MCF 10A (cell line): ENCODE results near the gene BRSK2. TPM values are rescaled to one million over a fixed set of nuclear protein-coding genes. Genes with fewer than 3 reads are reported as not detected.
"Not testable (repeated sequence)": the region's sequence is repeated elsewhere in the genome, so short reads cannot be mapped to it uniquely, and the experiment has no call there.

ENCODE experiments used
- BruUV-seq: library from RNA; stranded (reverse); fragments of 400-500 nt; replicated peaks from 2 replicates; lab custom pipeline; 2021; lab: Mats Ljungman, UMichigan
- CTCF ChIA-PET: fragments of 300-600 bp; sonication (Branson Sonifier 250); formaldehyde crosslinking; extraction: SDS; loops from one replicate; lab custom pipeline; 2021; ENCODE audit warnings: antibody characterized with exemption, inconsistent platforms; lab: Yijun Ruan, JAX
- POLR2A ChIA-PET: fragments of 300-600, 350-650 bp; sonication (Branson Sonifier 250); formaldehyde crosslinking; extraction: SDS; loops from one replicate; lab custom pipeline; 2020; ENCODE audit warnings: antibody characterized with exemption, inconsistent platforms; lab: Yijun Ruan, JAX
- DNase-seq: peaks from one replicate; pipeline ENCODE4 v3.0.0-alpha.2; 2018; ENCODE audit not compliant: unreplicated experiment
- H3K27ac Mint-ChIP-seq: one replicate; pipeline ENCODE4 v1.8.0; 2022; ENCODE audit warnings: mild to moderate bottlenecking, low read depth, mixed read lengths; ENCODE audit not compliant: unreplicated experiment
- H3K27me3 Mint-ChIP-seq: one replicate; pipeline ENCODE4 v1.8.0; 2022; ENCODE audit warnings: mixed read lengths; ENCODE audit not compliant: insufficient read depth, unreplicated experiment
- H3K36me3 Mint-ChIP-seq: one replicate; pipeline ENCODE4 v1.8.0; 2022; ENCODE audit warnings: mild to moderate bottlenecking, moderate library complexity, mixed read lengths; ENCODE audit not compliant: insufficient read depth, unreplicated experiment
- H3K4me1 Mint-ChIP-seq: one replicate; pipeline ENCODE4 v1.8.0; 2022; ENCODE audit warnings: mixed read lengths; ENCODE audit not compliant: insufficient read depth, unreplicated experiment
- H3K4me3 Mint-ChIP-seq: one replicate; pipeline ENCODE4 v1.8.0; 2022; ENCODE audit warnings: mild to moderate bottlenecking, moderate library complexity, mixed read lengths; ENCODE audit not compliant: unreplicated experiment
- H3K9me3 Mint-ChIP-seq: one replicate; pipeline ENCODE4 v1.8.0; 2022; ENCODE audit warnings: mixed read lengths; ENCODE audit not compliant: unreplicated experiment
- intact Hi-C: fragments of 100-400 bp; cut with micrococcal nuclease; formaldehyde crosslinking; loops from 2 replicates; pipeline ENCODE4 v1.14.1; 2022
- total RNA-seq: library from RNA; stranded (reverse); gene quantifications from 2 replicates; pipeline ENCODE4 v1.2.3, GENCODE V29; 2022
- TF ChIP-seq, protein P1 (sequence below): fragments of 200-600 bp; IDR thresholded peaks from one replicate; pipeline ENCODE4 v1.8.0; 2022; ENCODE audit warnings: antibody characterized with exemption, mild to moderate bottlenecking; ENCODE audit not compliant: unreplicated experiment

Gene BRSK2
- total RNA-seq, 1 experiment from 2014 or later, result 0.44 TPM

DNA sequence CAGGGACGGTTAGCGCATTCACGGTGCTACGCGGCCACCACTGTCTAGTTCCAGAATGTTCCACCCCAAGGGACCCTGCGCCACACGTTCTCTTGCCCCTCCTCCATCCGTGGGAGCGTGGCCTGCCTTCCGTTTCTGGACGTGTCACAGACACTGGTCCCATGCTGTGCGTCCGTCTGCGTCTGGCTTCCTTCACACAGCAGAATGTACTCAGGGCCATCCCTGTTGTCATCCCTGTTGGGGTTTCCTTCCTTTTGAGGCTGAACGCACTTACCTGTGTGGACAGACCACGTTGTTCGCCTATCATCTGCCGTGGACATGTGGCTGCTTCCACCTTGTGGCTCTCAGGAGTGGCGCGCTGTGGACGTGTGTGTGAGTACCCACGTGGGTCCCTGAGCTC lies 24.9 kb downstream of the BRSK2 start:
- POLR2A ChIA-PET, result no interaction called here
- CTCF ChIA-PET, result interaction anchor here (0.7 kb wide), 1 partner anchor 551 kb away, joined by 3 read pairs; no protein-coding TSS in a partner anchor
- intact Hi-C loops, result no loop called here
- Mint-ChIP-seq H3K27ac (no peak overlapping the region), H3K4me3 (no peak overlapping the region), H3K27me3 (no peaks in the 10 kb centered on the region), H3K4me1 (no peaks in the 10 kb centered on the region), H3K36me3 (no peaks in the 10 kb centered on the region), H3K9me3 (no peaks in the 10 kb centered on the region)
- BruUV-seq, result no TSS peak
- DNase-seq, result no peak
- TF ChIP-seq, protein P1, sequence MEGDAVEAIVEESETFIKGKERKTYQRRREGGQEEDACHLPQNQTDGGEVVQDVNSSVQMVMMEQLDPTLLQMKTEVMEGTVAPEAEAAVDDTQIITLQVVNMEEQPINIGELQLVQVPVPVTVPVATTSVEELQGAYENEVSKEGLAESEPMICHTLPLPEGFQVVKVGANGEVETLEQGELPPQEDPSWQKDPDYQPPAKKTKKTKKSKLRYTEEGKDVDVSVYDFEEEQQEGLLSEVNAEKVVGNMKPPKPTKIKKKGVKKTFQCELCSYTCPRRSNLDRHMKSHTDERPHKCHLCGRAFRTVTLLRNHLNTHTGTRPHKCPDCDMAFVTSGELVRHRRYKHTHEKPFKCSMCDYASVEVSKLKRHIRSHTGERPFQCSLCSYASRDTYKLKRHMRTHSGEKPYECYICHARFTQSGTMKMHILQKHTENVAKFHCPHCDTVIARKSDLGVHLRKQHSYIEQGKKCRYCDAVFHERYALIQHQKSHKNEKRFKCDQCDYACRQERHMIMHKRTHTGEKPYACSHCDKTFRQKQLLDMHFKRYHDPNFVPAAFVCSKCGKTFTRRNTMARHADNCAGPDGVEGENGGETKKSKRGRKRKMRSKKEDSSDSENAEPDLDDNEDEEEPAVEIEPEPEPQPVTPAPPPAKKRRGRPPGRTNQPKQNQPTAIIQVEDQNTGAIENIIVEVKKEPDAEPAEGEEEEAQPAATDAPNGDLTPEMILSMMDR, result no peak

DNA sequence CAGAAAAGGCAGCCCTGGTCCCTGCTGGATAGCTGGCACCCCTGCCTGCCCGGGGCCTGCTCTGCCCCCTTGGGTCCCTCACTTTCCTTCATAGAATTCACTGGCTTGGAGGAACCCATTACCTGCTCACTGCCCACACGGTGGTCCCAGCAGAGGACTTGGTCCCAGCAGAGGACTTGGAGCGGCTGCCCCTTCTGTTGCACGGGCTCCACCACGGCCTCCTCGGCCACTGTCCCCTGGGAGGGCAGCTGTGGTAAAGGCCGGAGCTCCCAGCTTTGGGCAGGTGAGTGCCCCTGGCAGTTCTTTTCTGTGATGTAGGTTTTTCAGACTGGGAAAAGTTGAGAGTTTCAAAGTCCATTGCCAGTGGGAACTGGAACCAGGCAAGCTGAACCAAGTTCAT lies 25.9 kb downstream of the BRSK2 start:
- TF ChIP-seq, protein P1, result no peak
- ChIA-PET POLR2A (no interaction called here), CTCF (no interaction called here)
- Mint-ChIP-seq H3K27ac (no peak overlapping the region), H3K36me3 (peaks cover 4% of the 10 kb centered on the region), H3K27me3 (no peaks in the 10 kb centered on the region), H3K9me3 (no peaks in the 10 kb centered on the region), H3K4me3 (no peak overlapping the region), H3K4me1 (no peaks in the 10 kb centered on the region)
- BruUV-seq, result no TSS peak
- no peak for DNase-seq
- intact Hi-C loops, result no loop called here

DNA sequence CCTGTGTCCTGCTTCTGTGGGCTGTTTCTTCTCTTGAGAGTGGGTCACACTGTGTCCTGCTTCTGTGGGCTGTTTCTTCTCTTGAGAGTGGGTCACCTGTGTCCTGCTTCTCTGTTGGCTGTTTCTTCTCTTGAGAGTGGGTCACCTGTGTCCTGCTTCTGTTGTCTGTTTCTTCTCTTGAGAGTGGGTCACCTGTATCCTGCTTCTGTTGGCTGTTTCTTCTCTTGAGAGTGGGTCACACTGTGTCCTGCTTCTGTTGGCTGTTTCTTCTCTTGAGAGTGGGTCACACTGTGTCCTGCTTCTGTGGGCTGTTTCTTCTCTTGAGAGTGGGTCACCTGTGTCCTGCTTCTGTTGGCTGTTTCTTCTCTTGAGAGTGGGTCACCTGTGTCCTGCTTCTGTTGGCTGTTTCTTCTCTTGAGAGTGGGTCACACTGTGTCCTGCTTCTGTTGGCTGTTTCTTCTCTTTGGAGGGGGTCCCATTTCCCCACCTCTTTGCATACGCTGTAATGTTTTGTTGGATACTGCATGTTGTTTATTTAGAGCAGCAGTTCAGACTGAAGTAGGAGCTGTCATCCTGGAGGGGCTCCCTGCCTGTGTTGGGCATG lies 28.6 kb downstream of the BRSK2 start:
- H3K9me3 Mint-ChIP-seq, intact Hi-C loops, BruUV-seq, H3K27ac Mint-ChIP-seq, H3K27me3 Mint-ChIP-seq, H3K4me1 Mint-ChIP-seq, POLR2A ChIA-PET, H3K36me3 Mint-ChIP-seq, DNase-seq, H3K4me3 Mint-ChIP-seq: not testable (repeated sequence)
- CTCF ChIA-PET, result interaction anchor here (0.7 kb wide), 1 partner anchor 81 kb away, joined by 5 read pairs; no protein-coding TSS in a partner anchor

DNA sequence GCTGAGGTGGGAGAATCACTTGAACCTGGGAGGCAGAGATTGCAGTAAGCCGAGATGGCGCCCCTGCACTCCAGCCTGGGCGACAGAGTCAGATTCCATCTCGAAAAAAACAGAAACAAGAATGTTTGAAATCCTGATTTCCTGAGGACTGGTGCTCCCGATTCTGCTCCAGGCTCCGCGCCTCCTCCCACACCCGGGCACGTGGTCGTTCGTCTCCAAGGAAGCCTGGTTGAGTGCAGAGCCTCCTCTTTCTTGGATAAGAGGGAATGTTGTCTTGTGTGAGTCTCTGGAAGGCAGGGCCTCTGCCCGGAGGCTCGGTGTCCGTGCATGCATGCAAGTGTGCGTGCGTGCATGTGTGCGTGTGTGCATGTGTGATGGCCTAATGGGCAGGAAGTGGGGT lies 30.1 kb downstream of the BRSK2 start:
- no peaks in the 10 kb centered on the region for H3K27me3 Mint-ChIP-seq
- CTCF ChIA-PET, result interaction anchor here (0.6 kb wide), 1 partner anchor 62 kb away, joined by 3 read pairs; no protein-coding TSS in a partner anchor
- no peaks in the 10 kb centered on the region for H3K4me1 Mint-ChIP-seq
- POLR2A ChIA-PET, result interaction anchor here (0.6 kb wide), 1 partner anchor 22 kb away, joined by 3 read pairs; no protein-coding TSS in a partner anchor
- H3K4me3 Mint-ChIP-seq, result no peak overlapping the region
- no TSS peak for BruUV-seq
- no peak for DNase-seq
- peaks cover 7% of the 10 kb centered on the region for H3K36me3 Mint-ChIP-seq
- no peaks in the 10 kb centered on the region for H3K9me3 Mint-ChIP-seq
- intact Hi-C loops, result no loop called here
- no peak overlapping the region for H3K27ac Mint-ChIP-seq
- TF ChIP-seq, protein P1, result no peak
